GM23338 (cell line): ENCODE results near the gene EXOC6B. TPM values are rescaled to one million over a fixed set of nuclear protein-coding genes. Genes with fewer than 3 reads are reported as not detected.

Source experiments
- ATAC-seq: fragments of 200-7000 bp; cut with Tn5 transposase; 3 replicates; pipeline ENCODE4 v1.9.1; 2020
- DNase-seq: peaks from one replicate; pipeline ENCODE4 v3.0.0-alpha.2; 2015; ENCODE audit warnings: low spot score
- H2AFZ ChIP-seq: fragments of 200-600 bp; sonication (generic); 2 replicates; pipeline ENCODE4 v1.8.0; 2016; ENCODE audit warnings: antibody characterized with exemption, mild to moderate bottlenecking, moderate library complexity
- H3F3A ChIP-seq: fragments of 200-600 bp; sonication (generic); replicated peaks from 2 replicates; pipeline ENCODE4 v1.8.0; 2017; ENCODE audit warnings: antibody characterized with exemption, mixed run types, low read depth
- H3K27ac ChIP-seq: fragments of 200-600 bp; sonication (generic); 2 replicates; pipeline ENCODE4 v1.6.1; 2016; ENCODE audit warnings: low read depth
- H3K27me3 ChIP-seq: fragments of 200-600 bp; sonication (generic); 2 replicates; pipeline ENCODE4 v1.8.0; 2016; ENCODE audit warnings: mild to moderate bottlenecking, mixed run types, moderate library complexity; ENCODE audit not compliant: insufficient read depth
- H3K36me3 ChIP-seq: fragments of 200-600 bp; sonication (generic); 2 replicates; pipeline ENCODE4 v1.8.0; 2016; ENCODE audit warnings: mild to moderate bottlenecking; ENCODE audit not compliant: insufficient read depth
- H3K4me1 ChIP-seq: fragments of 200-600 bp; sonication (generic); 2 replicates; pipeline ENCODE4 v1.8.0; 2016; ENCODE audit warnings: mild to moderate bottlenecking, moderate library complexity; ENCODE audit not compliant: insufficient read depth
- H3K4me2 ChIP-seq: fragments of 200-600 bp; sonication (generic); 2 replicates; pipeline ENCODE4 v1.7.1; 2017; ENCODE audit warnings: mixed run types
- H3K4me3 ChIP-seq: fragments of 200-600 bp; sonication (generic); 2 replicates; pipeline ENCODE4 v1.6.1; 2016; ENCODE audit warnings: mixed run types
- H3K79me2 ChIP-seq: fragments of 200-600 bp; sonication (generic); replicated peaks from 2 replicates; pipeline ENCODE4 v1.8.0; 2017; ENCODE audit warnings: mild to moderate bottlenecking; ENCODE audit not compliant: insufficient read depth
- H3K9me2 ChIP-seq: fragments of 200-600 bp; sonication (generic); 2 replicates; pipeline ENCODE4 v1.8.0; 2017; ENCODE audit not compliant: insufficient read depth
- H4K20me1 ChIP-seq: fragments of 200-600 bp; sonication (generic); replicated peaks from 2 replicates; pipeline ENCODE4 v1.8.0; 2017; ENCODE audit warnings: mild to moderate bottlenecking; ENCODE audit not compliant: insufficient read depth
- H3K27ac Mint-ChIP-seq: 2 replicates; pipeline ENCODE4 v1.8.0; 2020; ENCODE audit warnings: inconsistent platforms, mild to moderate bottlenecking, moderate library complexity, mixed read lengths
- H3K27me3 Mint-ChIP-seq: 3 replicates; pipeline ENCODE4 v1.8.0; 2022; ENCODE audit warnings: low read depth, mild to moderate bottlenecking, moderate library complexity, mixed read lengths, inconsistent platforms; ENCODE audit not compliant: insufficient read depth, poor library complexity
- H3K36me3 Mint-ChIP-seq: 3 replicates; pipeline ENCODE4 v1.8.0; 2021; ENCODE audit warnings: low read depth, mild to moderate bottlenecking, inconsistent platforms, moderate library complexity, mixed read lengths
- H3K4me1 Mint-ChIP-seq: 3 replicates; pipeline ENCODE4 v1.8.0; 2020; ENCODE audit warnings: mild to moderate bottlenecking, inconsistent platforms, mixed read lengths
- H3K4me3 Mint-ChIP-seq: 3 replicates; pipeline ENCODE4 v1.8.0; 2021; ENCODE audit warnings: moderate library complexity, mild to moderate bottlenecking, inconsistent platforms, mixed read lengths
- H3K9me3 Mint-ChIP-seq: 3 replicates; pipeline ENCODE4 v1.8.0; 2020; ENCODE audit warnings: moderate library complexity, mild to moderate bottlenecking, inconsistent platforms, mixed read lengths
- CREB1 ChIP-seq: fragments of 250-450 bp; sonication (Bioruptor Pico); IDR thresholded peaks from 2 replicates; pipeline ENCODE4 v1.5.0; 2020; ENCODE audit warnings: low read depth, mild to moderate bottlenecking, moderate library complexity
- ETS1 ChIP-seq: IDR thresholded peaks from 2 replicates; pipeline ENCODE4 v1.6.1; 2016; ENCODE audit warnings: antibody characterized with exemption
- EZH2 ChIP-seq: fragments of 200-600 bp; sonication (generic); IDR thresholded peaks from one replicate; pipeline ENCODE4 v1.8.0; 2017; ENCODE audit warnings: antibody characterized with exemption, mild to moderate bottlenecking, low read depth; ENCODE audit not compliant: unreplicated experiment
- EZH2phosphoT487 ChIP-seq: fragments of 200-600 bp; sonication (generic); IDR thresholded peaks from one replicate; pipeline ENCODE4 v1.8.1; 2018; ENCODE audit warnings: antibody characterized with exemption; ENCODE audit not compliant: unreplicated experiment
- JUNB ChIP-seq: IDR thresholded peaks from one replicate; pipeline ENCODE4 v1.6.1; 2016; ENCODE audit warnings: antibody characterized with exemption; ENCODE audit not compliant: unreplicated experiment
- NANOG ChIP-seq: IDR thresholded peaks from 2 replicates; pipeline ENCODE4 v1.6.1; 2016; ENCODE audit warnings: antibody characterized with exemption, borderline replicate concordance
- POLR2AphosphoS5 ChIP-seq: IDR thresholded peaks from 2 replicates; pipeline ENCODE4 v1.6.1; 2016; ENCODE audit warnings: antibody characterized with exemption, low read depth
- REST ChIP-seq: IDR thresholded peaks from one replicate; pipeline ENCODE4 v1.6.1; 2018; ENCODE audit warnings: antibody characterized with exemption; ENCODE audit not compliant: unreplicated experiment
- STAT1 ChIP-seq: IDR thresholded peaks from one replicate; pipeline ENCODE4 v1.6.1; 2016; ENCODE audit warnings: antibody characterized with exemption; ENCODE audit not compliant: unreplicated experiment
- ZNF114 ChIP-seq: fragments of 250-450 bp; sonication (Bioruptor Pico); IDR thresholded peaks from 2 replicates; pipeline ENCODE4 v1.5.0; 2020; ENCODE audit warnings: mild to moderate bottlenecking, moderate library complexity
- ZNF331 ChIP-seq: fragments of 250-450 bp; sonication (Bioruptor Pico); IDR thresholded peaks from 2 replicates; pipeline ENCODE4 v1.5.0; 2020; ENCODE audit warnings: low read depth, mild to moderate bottlenecking, moderate library complexity
- polyA plus RNA-seq: library from polyadenylated mRNA; unstranded; fragments of >200 nt; fragmentation: Nextera tagmentation; extraction: Ambion mirVana; gene quantifications from 2 replicates; pipeline ENCODE4 v1.2.1, GENCODE V29; 2016
- total RNA-seq: library from RNA; depleted of rRNA; stranded (reverse); fragments of >200 nt; shearing (Covaris generic); gene quantifications from 2 replicates; pipeline ENCODE4 v1.2.3, GENCODE V29; 2014
- TF ChIP-seq, protein P1 (sequence below), 2 experiments: fragments of 200-600 bp in 1 of 2; sonication (generic) in 1 of 2; conservative IDR thresholded peaks; 2 replicates each; pipeline versions ENCODE4 v1.5.1 to v1.6.1; 2016 to 2017; ENCODE audit warnings: antibody characterized with exemption in 2 of 2, low read depth in 2 of 2, mild to moderate bottlenecking in 2 of 2, moderate library complexity in 1 of 2
- TF ChIP-seq, protein P2 (sequence below): fragments of 250-450 bp; sonication (Bioruptor Pico); IDR thresholded peaks from 2 replicates; pipeline ENCODE4 v1.5.0; 2020; ENCODE audit warnings: mild to moderate bottlenecking, moderate library complexity

Gene EXOC6B
- total and polyA plus RNA-seq, 2 experiments from 2014 or later = 7.2 to 45.9 TPM

- H2AFZ ChIP-seq = no peak overlapping the region
- H3K4me1 ChIP-seq = no peaks in the 10 kb centered on the region
- no peak for ATAC-seq
- no peaks in the 10 kb centered on the region for H3F3A ChIP-seq
- Mint-ChIP-seq H3K36me3 (no peaks in the 10 kb centered on the region), H3K27me3 (no peaks in the 10 kb centered on the region), H3K27ac (no peak overlapping the region), H3K9me3 (no peaks in the 10 kb centered on the region; the same call in 2 of the 3 replicates), H3K4me1 (no peaks in the 10 kb centered on the region), H3K4me3 (no peak overlapping the region)
- H3K36me3 ChIP-seq = no peaks in the 10 kb centered on the region
- DNase-seq = no peak
- no peaks in the 10 kb centered on the region for H3K9me2 ChIP-seq
- H3K79me2 ChIP-seq = no peaks in the 10 kb centered on the region
- no peaks in the 10 kb centered on the region for H3K27me3 ChIP-seq
- no peak overlapping the region for H3K4me3 ChIP-seq
- no peak overlapping the region for H3K27ac ChIP-seq
- H4K20me1 ChIP-seq = no peaks in the 10 kb centered on the region
- no peak overlapping the region for H3K4me2 ChIP-seq
- TF ChIP-seq, protein P1, sequence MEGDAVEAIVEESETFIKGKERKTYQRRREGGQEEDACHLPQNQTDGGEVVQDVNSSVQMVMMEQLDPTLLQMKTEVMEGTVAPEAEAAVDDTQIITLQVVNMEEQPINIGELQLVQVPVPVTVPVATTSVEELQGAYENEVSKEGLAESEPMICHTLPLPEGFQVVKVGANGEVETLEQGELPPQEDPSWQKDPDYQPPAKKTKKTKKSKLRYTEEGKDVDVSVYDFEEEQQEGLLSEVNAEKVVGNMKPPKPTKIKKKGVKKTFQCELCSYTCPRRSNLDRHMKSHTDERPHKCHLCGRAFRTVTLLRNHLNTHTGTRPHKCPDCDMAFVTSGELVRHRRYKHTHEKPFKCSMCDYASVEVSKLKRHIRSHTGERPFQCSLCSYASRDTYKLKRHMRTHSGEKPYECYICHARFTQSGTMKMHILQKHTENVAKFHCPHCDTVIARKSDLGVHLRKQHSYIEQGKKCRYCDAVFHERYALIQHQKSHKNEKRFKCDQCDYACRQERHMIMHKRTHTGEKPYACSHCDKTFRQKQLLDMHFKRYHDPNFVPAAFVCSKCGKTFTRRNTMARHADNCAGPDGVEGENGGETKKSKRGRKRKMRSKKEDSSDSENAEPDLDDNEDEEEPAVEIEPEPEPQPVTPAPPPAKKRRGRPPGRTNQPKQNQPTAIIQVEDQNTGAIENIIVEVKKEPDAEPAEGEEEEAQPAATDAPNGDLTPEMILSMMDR (conservative IDR thresholded peaks at IDR 0.05; ENCODE audit: low read depth in 2 of 2) = no peak
- no peak for TF ChIP-seq EZH2
- TF ChIP-seq POLR2AphosphoS5 = no peak
- TF ChIP-seq EZH2phosphoT487 = no peak
- no peak for TF ChIP-seq STAT1
- TF ChIP-seq, protein P2, sequence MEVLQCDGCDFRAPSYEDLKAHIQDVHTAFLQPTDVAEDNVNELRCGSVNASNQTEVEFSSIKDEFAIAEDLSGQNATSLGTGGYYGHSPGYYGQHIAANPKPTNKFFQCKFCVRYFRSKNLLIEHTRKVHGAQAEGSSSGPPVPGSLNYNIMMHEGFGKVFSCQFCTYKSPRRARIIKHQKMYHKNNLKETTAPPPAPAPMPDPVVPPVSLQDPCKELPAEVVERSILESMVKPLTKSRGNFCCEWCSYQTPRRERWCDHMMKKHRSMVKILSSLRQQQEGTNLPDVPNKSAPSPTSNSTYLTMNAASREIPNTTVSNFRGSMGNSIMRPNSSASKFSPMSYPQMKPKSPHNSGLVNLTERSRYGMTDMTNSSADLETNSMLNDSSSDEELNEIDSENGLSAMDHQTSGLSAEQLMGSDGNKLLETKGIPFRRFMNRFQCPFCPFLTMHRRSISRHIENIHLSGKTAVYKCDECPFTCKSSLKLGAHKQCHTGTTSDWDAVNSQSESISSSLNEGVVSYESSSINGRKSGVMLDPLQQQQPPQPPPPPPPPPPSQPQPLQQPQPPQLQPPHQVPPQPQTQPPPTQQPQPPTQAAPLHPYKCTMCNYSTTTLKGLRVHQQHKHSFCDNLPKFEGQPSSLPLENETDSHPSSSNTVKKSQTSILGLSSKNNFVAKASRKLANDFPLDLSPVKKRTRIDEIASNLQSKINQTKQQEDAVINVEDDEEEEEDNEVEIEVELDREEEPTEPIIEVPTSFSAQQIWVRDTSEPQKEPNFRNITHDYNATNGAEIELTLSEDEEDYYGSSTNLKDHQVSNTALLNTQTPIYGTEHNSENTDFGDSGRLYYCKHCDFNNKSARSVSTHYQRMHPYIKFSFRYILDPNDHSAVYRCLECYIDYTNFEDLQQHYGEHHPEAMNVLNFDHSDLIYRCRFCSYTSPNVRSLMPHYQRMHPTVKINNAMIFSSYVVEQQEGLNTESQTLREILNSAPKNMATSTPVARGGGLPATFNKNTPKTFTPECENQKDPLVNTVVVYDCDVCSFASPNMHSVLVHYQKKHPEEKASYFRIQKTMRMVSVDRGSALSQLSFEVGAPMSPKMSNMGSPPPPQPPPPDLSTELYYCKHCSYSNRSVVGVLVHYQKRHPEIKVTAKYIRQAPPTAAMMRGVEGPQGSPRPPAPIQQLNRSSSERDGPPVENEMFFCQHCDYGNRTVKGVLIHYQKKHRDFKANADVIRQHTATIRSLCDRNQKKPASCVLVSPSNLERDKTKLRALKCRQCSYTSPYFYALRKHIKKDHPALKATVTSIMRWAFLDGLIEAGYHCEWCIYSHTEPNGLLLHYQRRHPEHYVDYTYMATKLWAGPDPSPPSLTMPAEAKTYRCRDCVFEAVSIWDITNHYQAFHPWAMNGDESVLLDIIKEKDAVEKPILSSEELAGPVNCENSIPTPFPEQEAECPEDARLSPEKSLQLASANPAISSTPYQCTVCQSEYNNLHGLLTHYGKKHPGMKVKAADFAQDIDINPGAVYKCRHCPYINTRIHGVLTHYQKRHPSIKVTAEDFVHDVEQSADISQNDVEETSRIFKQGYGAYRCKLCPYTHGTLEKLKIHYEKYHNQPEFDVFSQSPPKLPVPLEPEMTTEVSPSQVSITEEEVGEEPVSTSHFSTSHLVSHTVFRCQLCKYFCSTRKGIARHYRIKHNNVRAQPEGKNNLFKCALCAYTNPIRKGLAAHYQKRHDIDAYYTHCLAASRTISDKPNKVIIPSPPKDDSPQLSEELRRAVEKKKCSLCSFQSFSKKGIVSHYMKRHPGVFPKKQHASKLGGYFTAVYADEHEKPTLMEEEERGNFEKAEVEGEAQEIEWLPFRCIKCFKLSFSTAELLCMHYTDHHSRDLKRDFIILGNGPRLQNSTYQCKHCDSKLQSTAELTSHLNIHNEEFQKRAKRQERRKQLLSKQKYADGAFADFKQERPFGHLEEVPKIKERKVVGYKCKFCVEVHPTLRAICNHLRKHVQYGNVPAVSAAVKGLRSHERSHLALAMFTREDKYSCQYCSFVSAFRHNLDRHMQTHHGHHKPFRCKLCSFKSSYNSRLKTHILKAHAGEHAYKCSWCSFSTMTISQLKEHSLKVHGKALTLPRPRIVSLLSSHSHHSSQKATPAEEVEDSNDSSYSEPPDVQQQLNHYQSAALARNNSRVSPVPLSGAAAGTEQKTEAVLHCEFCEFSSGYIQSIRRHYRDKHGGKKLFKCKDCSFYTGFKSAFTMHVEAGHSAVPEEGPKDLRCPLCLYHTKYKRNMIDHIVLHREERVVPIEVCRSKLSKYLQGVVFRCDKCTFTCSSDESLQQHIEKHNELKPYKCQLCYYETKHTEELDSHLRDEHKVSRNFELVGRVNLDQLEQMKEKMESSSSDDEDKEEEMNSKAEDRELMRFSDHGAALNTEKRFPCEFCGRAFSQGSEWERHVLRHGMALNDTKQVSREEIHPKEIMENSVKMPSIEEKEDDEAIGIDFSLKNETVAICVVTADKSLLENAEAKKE (CRISPR knock-in tag) = no peak
- no peak for TF ChIP-seq REST
- TF ChIP-seq JUNB = no peak
- TF ChIP-seq ETS1 = no peak
- TF ChIP-seq CREB1 = no peak
- no peak for TF ChIP-seq ZNF114
- no peak for TF ChIP-seq ZNF331 (CRISPR knock-in tag)
- TF ChIP-seq NANOG = no peak
These were observed 562.1 kb downstream of the EXOC6B start for GRCh38 chr2:72263776-72264060.
